H1 (cell line): ENCODE results near the gene OGFR. TPM values are rescaled to one million over a fixed set of nuclear protein-coding genes. Genes with fewer than 3 reads are reported as not detected.

Experiments
- CTCF ChIA-PET: fragments of 300-600 bp; sonication (Branson Sonifier 250); formaldehyde crosslinking; loops from one replicate; lab custom pipeline; 2021; ENCODE audit not compliant: partially characterized antibody; lab: Charles Lee
- POLR2A ChIA-PET: fragments of 300-600 bp; sonication (Branson Sonifier 250); formaldehyde crosslinking; loops from one replicate; lab custom pipeline; 2021; ENCODE audit warnings: inconsistent platforms; ENCODE audit not compliant: partially characterized antibody; lab: Charles Lee
- DNase-seq, 2 experiments: peaks; one replicate each; pipeline versions ENCODE4 v3.0.0 to v3.0.0-alpha.2; 2010 to 2022; ENCODE audit warnings: low spot score in 2 of 2, low read depth in 1 of 2, mixed read lengths in 1 of 2
- FAIRE-seq: peaks from 2 replicates; lab custom pipeline; 2011; peaks lifted over from hg19 to GRCh38; lab: Jason Lieb, UNC
- H2AFZ ChIP-seq: 2 replicates; pipeline ENCODE4 v1.8.1; 2012; ENCODE audit warnings: low read length, inconsistent platforms
- H2AK5ac ChIP-seq: 2 replicates; pipeline ENCODE4 v1.6.1; 2013; ENCODE audit warnings: low read depth, low read length
- H2BK120ac ChIP-seq: replicated peaks from 2 replicates; pipeline ENCODE3; 2013; ENCODE audit warnings: low read depth, low read length, inconsistent platforms
- H2BK12ac ChIP-seq: 2 replicates; pipeline ENCODE4 v1.6.1; 2013; ENCODE audit warnings: low read depth, low read length
- H2BK15ac ChIP-seq: 2 replicates; pipeline ENCODE4 v1.6.1; 2013; ENCODE audit warnings: low read length
- H2BK20ac ChIP-seq: 2 replicates; pipeline ENCODE4 v1.6.1; 2013; ENCODE audit warnings: low read length
- H2BK5ac ChIP-seq: 2 replicates; pipeline ENCODE4 v1.6.1; 2013; ENCODE audit warnings: low read depth, low read length
- H3K14ac ChIP-seq: 2 replicates; pipeline ENCODE4 v1.6.1; 2013; ENCODE audit warnings: inconsistent platforms; ENCODE audit not compliant: insufficient read length
- H3K18ac ChIP-seq: 2 replicates; pipeline ENCODE4 v1.6.1; 2013; ENCODE audit warnings: low read length; ENCODE audit errors: extremely low read depth
- H3K23ac ChIP-seq: 2 replicates; pipeline ENCODE4 v1.6.1; 2013; ENCODE audit warnings: inconsistent platforms; ENCODE audit not compliant: insufficient read length
- H3K23me2 ChIP-seq: 2 replicates; pipeline ENCODE4 v1.6.1; 2013; ENCODE audit warnings: low read depth, low read length
- H3K27ac ChIP-seq: 2 replicates; pipeline ENCODE4 v1.6.1; 2011; ENCODE audit warnings: low read depth, low read length, inconsistent platforms
- H3K27me3 ChIP-seq, 4 experiments: replicated peaks in 1 of 4; 1 replicate in 1 of 4; 2 replicates in 3 of 4; pipeline versions ENCODE4 v1.6.1 to v1.8.1; 2011 to 2013; ENCODE audit warnings: low read length in 3 of 4, mild to moderate bottlenecking in 3 of 4, inconsistent platforms in 2 of 4, mixed read lengths in 2 of 4, moderate library complexity in 1 of 4; ENCODE audit not compliant: control insufficient read depth in 3 of 4, insufficient read depth in 3 of 4; ENCODE audit errors: extremely low read depth in 1 of 4
- H3K36me3 ChIP-seq, 4 experiments: 2 replicates each; pipeline versions ENCODE4 v1.6.1 to v1.8.1; 2011 to 2013; ENCODE audit warnings: mild to moderate bottlenecking in 4 of 4, low read length in 3 of 4, moderate library complexity in 2 of 4, control low read depth in 1 of 4, inconsistent platforms in 1 of 4; ENCODE audit not compliant: insufficient read depth in 4 of 4, control insufficient read depth in 2 of 4
- H3K4ac ChIP-seq: replicated peaks from 2 replicates; pipeline ENCODE3; 2013; ENCODE audit warnings: low read length, low read depth, mixed read lengths, inconsistent platforms; ENCODE audit not compliant: insufficient read length
- H3K4me1 ChIP-seq, 4 experiments: replicated peaks in 1 of 4; 1 replicate in 1 of 4; 2 replicates in 3 of 4; pipeline versions ENCODE4 v1.6.1 to v1.8.1; 2011 to 2013; ENCODE audit warnings: low read length in 3 of 4, inconsistent platforms in 2 of 4, mixed read lengths in 1 of 4; ENCODE audit not compliant: insufficient read depth in 4 of 4, control insufficient read depth in 3 of 4
- H3K4me2 ChIP-seq, 2 experiments: 2 replicates each; pipeline versions ENCODE4 v1.6.1 to v1.8.1; 2011 to 2013; ENCODE audit warnings: low read depth in 2 of 2, low read length in 2 of 2, control low read depth in 1 of 2, inconsistent platforms in 1 of 2, mild to moderate bottlenecking in 1 of 2; ENCODE audit not compliant: insufficient read depth in 1 of 2
- H3K4me3 ChIP-seq, 4 experiments: fragments of 200-600, 300-600 bp in 1 of 4; sonication (generic), shearing (Covaris generic), sonication (Bioruptor Twin) in 1 of 4; 2 replicates each; pipeline versions ENCODE4 v1.5.1 to v1.8.1; 2011 to 2016; ENCODE audit warnings: low read length in 4 of 4, low read depth in 3 of 4, control low read depth in 2 of 4, inconsistent platforms in 2 of 4, mild to moderate bottlenecking in 2 of 4, mixed read lengths in 1 of 4, moderate library complexity in 1 of 4; ENCODE audit not compliant: insufficient read depth in 2 of 4; ENCODE audit errors: extremely low read depth in 1 of 4
- H3K56ac ChIP-seq: replicated peaks from 2 replicates; pipeline ENCODE3; 2013; ENCODE audit warnings: low read depth, mild to moderate bottlenecking, mixed read lengths, low read length, inconsistent platforms; ENCODE audit not compliant: insufficient read length
- H3K79me1 ChIP-seq: 2 replicates; pipeline ENCODE4 v1.6.1; 2013; ENCODE audit warnings: low read depth, low read length, control low read depth
- H3K79me2 ChIP-seq, 2 experiments: 2 replicates each; pipeline versions ENCODE4 v1.6.1 to v1.8.1; 2012 to 2013; ENCODE audit warnings: low read length in 2 of 2, mild to moderate bottlenecking in 2 of 2, inconsistent platforms in 1 of 2; ENCODE audit not compliant: insufficient read depth in 2 of 2, control insufficient read depth in 1 of 2
- H3K9ac ChIP-seq, 4 experiments: replicated peaks in 1 of 4; 1 replicate in 1 of 4; 2 replicates in 3 of 4; pipeline versions ENCODE4 v1.6.1 to v1.8.1; 2011 to 2013; ENCODE audit warnings: low read depth in 3 of 4, low read length in 3 of 4, control low read depth in 2 of 4, mild to moderate bottlenecking in 2 of 4, moderate library complexity in 2 of 4, inconsistent platforms in 1 of 4; ENCODE audit errors: extremely low read depth in 1 of 4
- H3K9me3 ChIP-seq, 2 experiments: 2 replicates each; pipeline versions ENCODE4 v1.6.1 to v1.8.1; 2012 to 2013; ENCODE audit warnings: mild to moderate bottlenecking in 2 of 2, moderate library complexity in 2 of 2, control low read depth in 1 of 2, inconsistent platforms in 1 of 2, low read depth in 1 of 2, low read length in 1 of 2, mixed read lengths in 1 of 2; ENCODE audit not compliant: insufficient read depth in 2 of 2
- H4K20me1 ChIP-seq, 2 experiments: replicated peaks in 1 of 2; 2 replicates each; pipeline versions ENCODE3 to v1.8.1; 2011 to 2013; ENCODE audit warnings: inconsistent platforms in 2 of 2, low read length in 2 of 2, mild to moderate bottlenecking in 1 of 2; ENCODE audit not compliant: insufficient read depth in 2 of 2, control insufficient read depth in 1 of 2
- H4K5ac ChIP-seq: 2 replicates; pipeline ENCODE4 v1.6.1; 2013; ENCODE audit warnings: low read length, low read depth, mixed read lengths, inconsistent platforms; ENCODE audit not compliant: insufficient read length
- H4K8ac ChIP-seq: 2 replicates; pipeline ENCODE4 v1.8.0; 2013; ENCODE audit warnings: mild to moderate bottlenecking, moderate library complexity, low read length, inconsistent platforms; ENCODE audit not compliant: insufficient read depth; ENCODE audit errors: extremely low read depth
- H4K91ac ChIP-seq: replicated peaks from 2 replicates; pipeline ENCODE3; 2013; ENCODE audit warnings: low read length, mixed read lengths, inconsistent platforms; ENCODE audit not compliant: insufficient read length
- CREB1 ChIP-seq: IDR thresholded peaks from 2 replicates; pipeline ENCODE4 v1.6.1; 2012; ENCODE audit warnings: inconsistent platforms
- SIX5 ChIP-seq: IDR thresholded peaks from 2 replicates; pipeline ENCODE4 v1.6.1; 2011; ENCODE audit warnings: mild to moderate bottlenecking, low read depth, low read length
- WGBS, 2 experiments: shearing (Covaris generic) in 1 of 2; methylation state at CpG; one replicate each; pipeline versions ENCODE4 v1.1.6 to v1.1.7; 2013 to 2015; ENCODE audit warnings: low lambda C conversion rate in 2 of 2, mixed read lengths in 2 of 2, inconsistent platforms in 1 of 2, low coverage in 1 of 2, missing lambda C conversion rate in 1 of 2; ENCODE audit not compliant: insufficient replicate concordance in 2 of 2, insufficient coverage in 1 of 2, insufficient read length in 1 of 2; ENCODE audit errors: extremely low coverage in 1 of 2, missing lambda C conversion rate in 1 of 2; 5-methylcytosine and 5-hydroxymethylcytosine counted together
- polyA plus RNA-seq, 7 experiments: library from polyadenylated mRNA; depleted of rRNA in 3 of 7; stranded (reverse) in 5 of 7; unstranded in 2 of 7; fragments of >200 nt in 5 of 7; fragments of 200-250 nt in 2 of 7; gene quantifications; 1 replicate in 5 of 7; 2 replicates in 1 of 7; 4 replicates in 1 of 7; pipeline versions ENCODE4 v1.2.1 to v1.2.3, GENCODE V29; 2011 to 2013; ENCODE audit warnings: missing spikeins in 2 of 7, mixed read lengths in 2 of 7
- total RNA-seq: library from RNA; stranded (reverse); fragmentation: NEBNext Ultra II Directional; extraction: Animal tissue kit (Norgen Biotek cat#: 25700); gene quantifications from 2 replicates; pipeline ENCODE4 v1.2.1, GENCODE V29; 2021

OGFR gene
- total and polyA plus RNA-seq, 2 of the 8 experiments (the other 6 are each of a cell fraction or from before 2014, with no cell fraction given): 13.9 to 25.1 TPM

- H3K9me3 ChIP-seq: no peaks in the 10 kb centered on the region
- H3K56ac ChIP-seq: no peak overlapping the region
- no peak overlapping the region for H4K8ac ChIP-seq
- H3K79me2 ChIP-seq: no peaks in the 10 kb centered on the region
- H2BK5ac ChIP-seq: no peak overlapping the region
- H3K27ac ChIP-seq: no peak overlapping the region
- no peak overlapping the region for H3K23ac ChIP-seq
- no peak overlapping the region for H3K18ac ChIP-seq
- H3K36me3 ChIP-seq: peaks cover 0 to 22% (median 4%) of the 10 kb centered on the region in 4 experiments; a peak in 3 of 8 replicates
- no peak overlapping the region for H4K91ac ChIP-seq
- no peak overlapping the region for H3K4me3 ChIP-seq
- H2AK5ac ChIP-seq: no peak overlapping the region
- H3K14ac ChIP-seq: no peak overlapping the region
- H4K20me1 ChIP-seq: peaks cover 0 to 2% of the 10 kb centered on the region in 2 experiments
- H2BK12ac ChIP-seq: no peak overlapping the region
- H2BK120ac ChIP-seq: no peak overlapping the region
- no peaks in the 10 kb centered on the region for H3K79me1 ChIP-seq
- FAIRE-seq (no peak), DNase-seq (no peak)
- no peak overlapping the region for H4K5ac ChIP-seq
- ChIA-PET POLR2A (interaction anchor here (0.7 to 4.0 kb wide), 7 partner anchors 9 to 30 kb away, joined by 3 to 17 read pairs (median 4); partner anchors contain the start of gene COL9A3), CTCF (interaction anchor here (0.6 to 1.7 kb wide), 9 partner anchors 9 to 393 kb away, joined by 3 to 6 read pairs (median 4); no protein-coding TSS in a partner anchor)
- H3K4me2 ChIP-seq: no peak overlapping the region
- H3K9ac ChIP-seq: no peak overlapping the region
- H3K4me1 ChIP-seq: peaks cover 0 to 3% (median 0%) of the 10 kb centered on the region in 4 experiments; a peak in 3 of 7 replicates
- H3K23me2 ChIP-seq: no peaks in the 10 kb centered on the region
- no peak overlapping the region for H3K4ac ChIP-seq
- WGBS, 2 experiments: 90% methylated on average over 16 of the region's 16 CpGs; no CpG with 5 or more reads in 1 of the 2 experiments
- no peak overlapping the region for H2AFZ ChIP-seq
- no peak overlapping the region for H2BK20ac ChIP-seq
- TF ChIP-seq CREB1 (no peak), SIX5 (no peak)
- TF ChIP-seq, all 59 proteins: peak for 0
- Histone ChIP-seq H3K27me3 (no peaks in the 10 kb centered on the region), H2BK15ac (no peak overlapping the region)
Observed at GRCh38 chr20:62841705-62842212, 37.1 kb downstream of the OGFR start.
